Sigmoid colon (tissue), 7 donors: ENCODE measurements around the gene ADAM23. TPM values are rescaled to one million over a fixed set of nuclear protein-coding genes. Genes with fewer than 3 reads are reported as not detected.

Experiments used
- DNase-seq: peaks from one replicate; pipeline ENCODE4 v3.0.0-alpha.2; 2019
- H3K27ac ChIP-seq, 4 donors: fragments of 200-600 bp; sonication (generic); one replicate each; pipeline ENCODE4 v1.5.1; 2016 to 2019; ENCODE audit warnings: mild to moderate bottlenecking in 1 of 4
- H3K27me3 ChIP-seq, 3 donors: fragments of 200-600 bp; sonication (generic); one replicate each; pipeline ENCODE4 v1.5.1; 2019; ENCODE audit warnings: mild to moderate bottlenecking in 1 of 3
- H3K36me3 ChIP-seq, 4 donors: fragments of 200-600 bp; sonication (generic); one replicate each; pipeline ENCODE4 v1.5.1; 2016 to 2019
- H3K4me1 ChIP-seq, 4 donors: fragments of 200-600 bp; sonication (generic); one replicate each; pipeline ENCODE4 v1.5.1; 2017 to 2019
- H3K4me3 ChIP-seq, 4 donors: fragments of 200-600 bp; sonication (generic); one replicate each; pipeline ENCODE4 v1.5.1; 2017 to 2019; ENCODE audit warnings: mild to moderate bottlenecking in 2 of 4, moderate library complexity in 1 of 4
- H3K9me3 ChIP-seq, 4 donors: fragments of 200-600 bp in 3 of 4; sonication (generic) in 3 of 4; one replicate each; pipeline versions ENCODE4 v1.5.1 to v1.6.1; 2013 to 2019
- CTCF ChIP-seq, 4 experiments: fragments of 450-650 bp in 3 of 4; fragments of 200-600 bp in 1 of 4; IDR thresholded peaks; one replicate each; pipeline ENCODE4 v1.5.1; 2016 to 2019; ENCODE audit warnings: antibody characterized with exemption in 4 of 4, mild to moderate bottlenecking in 3 of 4, moderate library complexity in 2 of 4
- EP300 ChIP-seq, 4 donors: sonication (generic); formaldehyde crosslinking; IDR thresholded peaks; one replicate each; pipeline ENCODE4 v1.6.1; 2017; ENCODE audit warnings: antibody characterized with exemption in 4 of 4
- POLR2A ChIP-seq, 2 donors: fragments of 450-650 bp; IDR thresholded peaks; one replicate each; pipeline ENCODE4 v1.6.1; 2016; ENCODE audit warnings: antibody characterized with exemption in 2 of 2, mild to moderate bottlenecking in 2 of 2, moderate library complexity in 2 of 2
- POLR2AphosphoS5 ChIP-seq, 4 donors: sonication (generic); formaldehyde crosslinking; IDR thresholded peaks; one replicate each; pipeline ENCODE4 v1.6.1; 2017; ENCODE audit warnings: antibody characterized with exemption in 4 of 4
- WGBS, 2 donors: extraction: QIAGEN DNeasy Blood & Tissue Kit; methylation state at CpG; one replicate each; pipeline ENCODE4 v1.1.7; 2013; 5-methylcytosine and 5-hydroxymethylcytosine counted together
- intact Hi-C: fragments of 100-400 bp; cut with DNase I; formaldehyde crosslinking; loops from one replicate; pipeline ENCODE4 v1.15.1; 2023
- polyA plus RNA-seq, 3 donors: library from polyadenylated mRNA; stranded (reverse); fragments of 200-250 nt; gene quantifications; one replicate each; pipeline ENCODE4 v1.2.3, GENCODE V29; 2013
- total RNA-seq, 4 donors: library from RNA; depleted of rRNA; stranded (reverse); fragments of >200 nt; gene quantifications; one replicate each; pipeline ENCODE4 v1.1.0, GENCODE V29; 2016
- donor health status: healthy with polysubstance abuse.
- donor health status: Bipolar disorder and iron deficiency.
- donor health status: healthy.

Gene ADAM23
- total and polyA plus RNA-seq, 7 donors, result under 0.01 to 2.9 (median 1.6) TPM

- intact Hi-C loops, result no loop called here
- Histone ChIP-seq H3K9me3 (no peaks in the 10 kb centered on the region), H3K36me3 (no peaks in the 10 kb centered on the region), H3K4me3 (no peak overlapping the region), H3K27ac (no peak overlapping the region), H3K4me1 (no peaks in the 10 kb centered on the region), H3K27me3 (no peaks in the 10 kb centered on the region)
- TF ChIP-seq CTCF (IDR thresholded peaks at IDR 0.05), result no peak
- no peak for TF ChIP-seq EP300 (IDR thresholded peaks at IDR 0.05)
- no peak for TF ChIP-seq POLR2A (IDR thresholded peaks at IDR 0.05)
- TF ChIP-seq POLR2AphosphoS5 (IDR thresholded peaks at IDR 0.05), result no peak
- 62 to 66% methylated on average over 1 of the region's 1 CpG for WGBS, 2 donors
- DNase-seq, result no peak
Observed at GRCh38 chr2:206515580-206515979, 72.2 kb downstream of the ADAM23 start.

GRCh38 chr2:206518997-206519396, 75.7 kb downstream of the ADAM23 start:
- Histone ChIP-seq H3K9me3 (no peaks in the 10 kb centered on the region), H3K4me1 (no peaks in the 10 kb centered on the region), H3K27ac (no peak overlapping the region), H3K4me3 (no peak overlapping the region), H3K36me3 (no peaks in the 10 kb centered on the region), H3K27me3 (no peaks in the 10 kb centered on the region)
- no peak for TF ChIP-seq EP300 (IDR thresholded peaks at IDR 0.05)
- TF ChIP-seq POLR2AphosphoS5 (IDR thresholded peaks at IDR 0.05), result no peak
- TF ChIP-seq CTCF (IDR thresholded peaks at IDR 0.05), result no peak
- no peak for TF ChIP-seq POLR2A (IDR thresholded peaks at IDR 0.05)
- intact Hi-C loops, result no loop called here
- WGBS, 2 donors, result 72 to 73% methylated on average over 2 of the region's 2 CpGs
- no peak for DNase-seq

GRCh38 chr2:206520450-206520849, 77.1 kb downstream of the ADAM23 start:
- no peak overlapping the region for H3K4me3 ChIP-seq
- H3K9me3 ChIP-seq, result no peaks in the 10 kb centered on the region
- 66 to 78% methylated on average over 3 of the region's 3 CpGs for WGBS, 2 donors
- no peaks in the 10 kb centered on the region for H3K36me3 ChIP-seq
- intact Hi-C loops, result no loop called here
- no peak overlapping the region for H3K27ac ChIP-seq
- H3K4me1 ChIP-seq, result no peaks in the 10 kb centered on the region
- TF ChIP-seq EP300 (IDR thresholded peaks at IDR 0.05) (no peak), POLR2AphosphoS5 (IDR thresholded peaks at IDR 0.05) (no peak), CTCF (IDR thresholded peaks at IDR 0.05) (no peak), POLR2A (IDR thresholded peaks at IDR 0.05) (no peak)
- no peaks in the 10 kb centered on the region for H3K27me3 ChIP-seq
- DNase-seq, result no peak

GRCh38 chr2:206521115-206521514, 77.8 kb downstream of the ADAM23 start:
- H3K27ac ChIP-seq, result no peak overlapping the region
- intact Hi-C loops, result no loop called here
- H3K9me3 ChIP-seq, result no peaks in the 10 kb centered on the region
- no peaks in the 10 kb centered on the region for H3K4me1 ChIP-seq
- WGBS, 2 donors, result 50 to 72% methylated on average over 3 of the region's 3 CpGs
- DNase-seq, result no peak
- H3K27me3 ChIP-seq, result no peaks in the 10 kb centered on the region
- no peak overlapping the region for H3K4me3 ChIP-seq
- no peak for TF ChIP-seq CTCF (IDR thresholded peaks at IDR 0.05)
- no peak for TF ChIP-seq POLR2AphosphoS5 (IDR thresholded peaks at IDR 0.05)
- no peak for TF ChIP-seq POLR2A (IDR thresholded peaks at IDR 0.05)
- TF ChIP-seq EP300 (IDR thresholded peaks at IDR 0.05), result no peak
- no peaks in the 10 kb centered on the region for H3K36me3 ChIP-seq

GRCh38 chr2:206521612-206522011, 78.3 kb downstream of the ADAM23 start:
- WGBS, 2 donors, result 45 to 54% methylated on average over 1 of the region's 1 CpG
- intact Hi-C loops, result no loop called here

More at GRCh38 chr2:206521612-206522011, 78.3 kb downstream of the ADAM23 start:
- H3K4me3 ChIP-seq, result no peak overlapping the region
- no peaks in the 10 kb centered on the region for H3K36me3 ChIP-seq
- DNase-seq, result no peak
- TF ChIP-seq POLR2A (IDR thresholded peaks at IDR 0.05), result no peak
- TF ChIP-seq POLR2AphosphoS5 (IDR thresholded peaks at IDR 0.05), result no peak
- TF ChIP-seq EP300 (IDR thresholded peaks at IDR 0.05), result no peak
- no peak for TF ChIP-seq CTCF (IDR thresholded peaks at IDR 0.05)
- H3K27ac ChIP-seq, result no peak overlapping the region
- H3K9me3 ChIP-seq, result no peaks in the 10 kb centered on the region
- no peaks in the 10 kb centered on the region for H3K27me3 ChIP-seq
- no peaks in the 10 kb centered on the region for H3K4me1 ChIP-seq
